ENCODE data around the gene PELI1.

- TF ChIP-seq RAD21 (conservative IDR thresholded peaks at IDR 0.05) = no peak
- TF ChIP-seq POLR2AphosphoS5 (IDR thresholded peaks at IDR 0.05) = no peak
- TF ChIP-seq, protein P1, sequence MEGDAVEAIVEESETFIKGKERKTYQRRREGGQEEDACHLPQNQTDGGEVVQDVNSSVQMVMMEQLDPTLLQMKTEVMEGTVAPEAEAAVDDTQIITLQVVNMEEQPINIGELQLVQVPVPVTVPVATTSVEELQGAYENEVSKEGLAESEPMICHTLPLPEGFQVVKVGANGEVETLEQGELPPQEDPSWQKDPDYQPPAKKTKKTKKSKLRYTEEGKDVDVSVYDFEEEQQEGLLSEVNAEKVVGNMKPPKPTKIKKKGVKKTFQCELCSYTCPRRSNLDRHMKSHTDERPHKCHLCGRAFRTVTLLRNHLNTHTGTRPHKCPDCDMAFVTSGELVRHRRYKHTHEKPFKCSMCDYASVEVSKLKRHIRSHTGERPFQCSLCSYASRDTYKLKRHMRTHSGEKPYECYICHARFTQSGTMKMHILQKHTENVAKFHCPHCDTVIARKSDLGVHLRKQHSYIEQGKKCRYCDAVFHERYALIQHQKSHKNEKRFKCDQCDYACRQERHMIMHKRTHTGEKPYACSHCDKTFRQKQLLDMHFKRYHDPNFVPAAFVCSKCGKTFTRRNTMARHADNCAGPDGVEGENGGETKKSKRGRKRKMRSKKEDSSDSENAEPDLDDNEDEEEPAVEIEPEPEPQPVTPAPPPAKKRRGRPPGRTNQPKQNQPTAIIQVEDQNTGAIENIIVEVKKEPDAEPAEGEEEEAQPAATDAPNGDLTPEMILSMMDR (IDR thresholded peaks at IDR 0.05; ENCODE audit: poor library complexity, severe bottlenecking) = no peak
- no peak for TF ChIP-seq EZH2 (IDR thresholded peaks at IDR 0.05; ENCODE audit: borderline replicate concordance, insufficient read depth, low read length, poor library complexity, severe bottlenecking)
- no peak for TF ChIP-seq TAF1 (IDR thresholded peaks at IDR 0.05; ENCODE audit: low read depth)
- TF ChIP-seq SMC3 (conservative IDR thresholded peaks at IDR 0.05; ENCODE audit: poor library complexity) = no peak
These were observed 899 bp upstream of the PELI1 start for GRCh38 chr2:64145119-64145518.

Measured in neural cell (in vitro differentiated cells).